HG03175 (cell line): ENCODE data around the gene KIF5C.

Source experiments
- ATAC-seq: cut with Tn5 transposase; IDR thresholded peaks from one replicate; pipeline ENCODE4 v1.9.1; 2021; ENCODE audit warnings: mild to moderate bottlenecking, moderate library complexity; ENCODE audit not compliant: unreplicated experiment

KIF5C gene

DNA sequence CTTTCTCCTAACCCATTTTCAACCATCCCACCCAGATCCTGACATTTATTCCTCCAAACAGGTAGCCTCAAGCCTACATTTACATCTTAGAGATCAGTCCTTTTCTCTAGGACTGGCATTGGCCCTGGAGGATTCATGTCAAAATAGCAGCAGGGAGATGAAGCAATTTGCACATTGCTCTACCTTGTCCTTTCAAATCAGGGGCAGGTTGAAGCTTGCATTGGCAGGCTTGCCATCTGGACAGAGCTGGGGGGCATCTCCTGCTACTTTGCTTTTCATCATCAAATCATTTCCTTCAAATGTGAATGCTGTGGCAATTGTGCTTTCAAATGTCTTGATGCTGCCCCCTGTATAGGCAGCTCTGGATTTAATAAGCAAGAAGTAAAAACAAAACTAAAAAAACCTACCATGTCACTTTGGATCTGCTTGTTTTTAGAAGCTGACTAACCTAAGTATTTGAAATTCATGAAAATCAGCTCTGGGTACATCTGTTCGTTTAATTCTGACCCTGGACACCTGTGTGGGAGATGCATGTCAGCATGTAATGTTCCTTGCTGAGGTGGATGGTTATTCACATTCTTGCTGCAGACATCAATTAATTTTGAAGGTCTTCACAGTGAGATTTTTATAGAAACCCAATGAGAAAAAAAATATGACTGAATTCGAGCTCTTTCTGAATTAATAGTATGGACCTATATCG lies 47.9 kb downstream of the KIF5C start:
- ATAC-seq, result no peak

DNA sequence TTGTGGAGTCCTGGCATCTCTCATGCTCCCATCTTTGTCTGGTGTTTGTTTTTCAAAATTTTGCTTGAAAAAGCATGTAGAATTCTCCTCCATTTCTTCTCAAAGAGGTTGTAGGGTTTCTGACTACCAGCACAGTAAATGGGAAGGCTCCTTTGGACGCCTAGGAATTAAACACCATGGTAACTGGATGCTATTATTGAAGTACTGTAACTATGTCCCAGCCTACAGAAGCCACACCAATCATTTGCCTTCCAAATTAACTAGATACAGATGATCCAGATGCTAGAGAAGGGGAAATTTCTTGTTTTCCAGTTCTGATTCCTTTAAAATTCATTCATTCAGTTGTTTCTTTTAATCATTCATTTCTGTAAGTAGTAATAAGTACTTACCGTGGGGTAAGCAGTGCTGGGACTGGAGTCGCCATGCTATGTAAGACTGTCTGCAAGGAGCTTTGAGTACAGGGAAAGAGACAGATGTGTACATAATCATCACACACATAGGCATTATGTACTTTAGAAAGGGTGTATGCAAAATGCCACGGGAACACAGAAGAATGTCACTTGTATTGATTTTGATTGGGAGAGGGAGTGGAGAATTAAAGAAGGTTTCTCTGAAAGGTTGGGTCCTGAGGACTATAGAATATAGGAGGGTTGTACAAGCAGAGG lies 49.6 kb downstream of the KIF5C start:
- no peak for ATAC-seq

DNA sequence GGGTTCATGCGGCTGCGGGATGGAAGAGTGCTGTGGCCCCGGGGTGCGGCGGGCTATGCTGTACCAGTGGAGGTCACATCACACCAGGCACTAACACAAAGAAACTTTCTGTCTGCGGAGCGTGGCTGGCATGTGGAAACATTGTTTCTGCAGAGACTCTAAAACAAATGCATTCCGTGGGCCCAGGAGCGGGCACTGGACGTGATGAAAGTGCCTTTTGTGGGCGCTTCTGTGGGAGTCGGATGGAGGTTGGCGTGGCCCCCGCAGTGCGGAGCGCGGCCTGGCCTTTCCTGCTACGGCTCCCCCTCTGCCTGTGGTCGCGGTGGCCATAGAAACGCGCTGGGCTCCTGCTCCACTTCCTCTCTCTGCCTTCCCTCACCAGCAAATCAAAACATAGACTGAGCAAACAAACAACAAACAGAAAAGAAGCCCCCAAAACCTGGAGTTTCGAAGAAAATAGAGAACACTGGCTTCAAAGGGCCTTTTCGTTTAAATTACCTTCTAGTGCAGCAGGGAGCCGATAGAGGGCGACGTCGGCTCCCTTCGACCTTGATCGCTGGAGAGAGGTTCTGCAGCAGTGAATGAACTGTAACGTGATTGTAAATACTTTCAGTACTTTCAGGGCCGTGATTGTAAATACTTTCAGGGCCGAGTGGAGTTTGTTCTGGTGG lies 51.4 kb downstream of the KIF5C start:
- peak; percentile 92 for ATAC-seq

DNA sequence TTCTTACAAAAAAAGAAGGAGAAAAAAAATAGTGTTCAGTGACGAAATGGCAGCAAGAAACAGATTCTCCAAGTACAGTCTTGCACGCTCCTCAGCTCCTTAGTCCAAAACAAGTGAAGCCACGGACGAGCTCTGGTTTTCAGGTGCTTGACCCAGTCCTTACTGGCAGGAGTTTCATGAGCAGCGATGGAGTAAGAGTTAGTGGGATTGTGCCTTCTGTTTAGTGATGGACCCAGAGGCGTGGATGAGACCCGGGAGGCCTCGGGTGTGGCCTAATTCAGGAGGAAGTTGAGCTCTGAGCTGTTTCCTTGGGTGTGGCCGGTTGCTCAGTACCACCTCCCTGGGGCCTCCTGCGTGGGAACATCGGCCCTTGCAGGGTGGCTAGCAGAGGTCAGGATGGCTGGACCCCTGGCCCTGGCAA lies 52.0 kb downstream of the KIF5C start:
- peak; percentile 46 for ATAC-seq

DNA sequence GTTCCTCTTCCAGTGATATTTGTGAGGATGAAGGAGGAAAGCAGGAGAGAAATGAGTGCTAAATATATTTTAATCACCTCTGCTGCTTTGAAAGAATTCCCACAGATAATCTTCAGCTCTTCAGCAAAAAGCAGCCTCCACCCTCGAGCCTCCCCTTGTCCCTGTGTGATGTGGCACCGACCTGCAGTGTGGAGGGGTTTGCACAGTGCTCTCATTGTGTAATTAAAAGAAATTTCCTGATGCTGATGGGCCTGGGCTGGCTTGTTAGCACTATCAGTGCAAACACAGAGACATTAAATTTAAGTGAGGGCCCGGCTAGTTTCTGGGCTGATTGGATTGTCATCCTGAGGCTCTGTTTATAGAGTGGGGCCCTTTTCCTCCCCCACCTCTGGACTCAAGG lies 53.4 kb downstream of the KIF5C start:
- no peak for ATAC-seq

DNA sequence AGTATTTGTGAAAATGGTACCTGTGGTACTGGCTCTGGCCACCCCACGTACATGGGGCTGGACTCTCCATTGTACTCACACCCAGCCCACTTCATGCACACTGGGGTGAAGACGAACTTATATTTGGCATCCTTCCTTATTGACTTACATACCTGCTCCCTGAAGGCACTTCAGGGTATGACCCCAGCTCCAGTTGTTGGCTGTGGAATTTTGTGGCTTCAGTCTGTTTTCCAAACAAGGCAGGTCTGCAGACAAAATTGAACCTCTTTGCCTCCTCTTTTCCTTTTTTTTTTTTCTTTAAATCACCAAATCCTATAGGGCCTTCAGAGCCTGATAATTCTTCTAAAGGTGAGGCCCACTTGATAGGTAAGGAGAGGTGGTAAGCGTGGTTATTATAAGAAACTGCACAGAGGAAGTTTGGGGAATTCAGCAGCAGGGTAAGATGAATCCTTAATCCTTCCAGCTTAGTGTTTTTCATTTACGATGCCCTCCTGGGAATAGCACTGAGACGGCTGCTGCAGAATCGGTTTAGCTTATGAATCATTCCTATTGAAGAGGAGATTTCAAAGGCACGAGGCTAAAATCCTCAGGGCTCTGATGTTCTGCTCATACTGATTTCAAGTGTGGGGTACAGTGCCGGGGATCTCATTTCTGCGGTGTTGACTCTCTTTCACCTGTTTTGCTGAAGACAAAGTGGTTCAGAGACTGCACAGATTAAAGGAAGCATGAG lies 55.2 kb downstream of the KIF5C start:
- no peak for ATAC-seq

DNA sequence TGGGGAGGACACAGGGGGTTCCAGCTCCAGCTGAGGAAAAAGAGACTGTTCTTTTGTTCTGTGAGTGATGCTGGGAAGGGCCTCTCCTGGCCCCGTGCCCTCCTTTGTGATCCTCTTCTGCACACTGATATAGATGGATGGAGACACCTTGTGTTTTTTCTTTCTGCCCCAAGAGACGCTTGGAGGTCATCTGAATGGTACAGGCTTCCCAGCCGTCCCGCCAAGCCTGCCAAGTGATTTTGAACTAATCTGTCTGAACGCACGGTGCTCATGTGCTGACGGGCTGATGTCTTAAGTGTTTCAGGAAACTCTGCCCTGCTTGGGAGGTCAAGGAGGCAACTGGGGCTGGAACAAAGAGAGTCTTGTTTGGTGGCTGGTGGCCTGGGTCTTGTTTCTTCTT lies 57.5 kb downstream of the KIF5C start:
- no peak for ATAC-seq

DNA sequence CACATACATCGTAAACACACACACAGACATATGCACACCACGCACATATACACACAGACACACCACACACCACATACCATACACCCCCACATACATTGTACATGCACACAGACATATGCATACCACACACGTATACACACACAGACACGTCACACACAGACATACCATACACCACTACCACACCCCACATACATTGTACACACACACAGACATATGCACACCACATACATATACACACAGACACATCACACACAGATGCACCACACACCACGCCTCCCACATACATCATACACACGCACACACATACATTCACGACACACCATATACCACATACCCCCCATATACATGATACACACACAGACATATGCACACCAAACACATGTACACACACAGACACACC lies 58.4 kb downstream of the KIF5C start:
- no peak for ATAC-seq

DNA sequence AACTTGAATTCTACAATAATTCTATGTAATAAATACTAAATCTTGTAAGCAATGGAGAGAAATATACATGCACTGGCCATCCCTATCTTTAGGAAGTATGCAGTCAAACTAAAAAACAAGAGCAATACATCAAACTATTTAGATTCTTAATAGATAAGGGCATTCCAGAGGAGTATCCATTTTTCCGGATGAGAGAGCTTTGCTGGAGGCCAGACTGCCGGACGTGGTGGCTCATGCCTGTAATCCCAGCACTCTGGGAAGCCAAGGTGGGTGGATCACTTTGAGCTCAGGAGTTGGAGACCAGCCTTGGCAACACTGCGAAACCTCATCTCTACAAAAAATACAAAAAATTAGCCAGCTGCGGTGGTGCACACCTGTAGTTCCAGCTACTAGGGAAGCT lies 60.8 kb downstream of the KIF5C start:
- no peak for ATAC-seq

DNA sequence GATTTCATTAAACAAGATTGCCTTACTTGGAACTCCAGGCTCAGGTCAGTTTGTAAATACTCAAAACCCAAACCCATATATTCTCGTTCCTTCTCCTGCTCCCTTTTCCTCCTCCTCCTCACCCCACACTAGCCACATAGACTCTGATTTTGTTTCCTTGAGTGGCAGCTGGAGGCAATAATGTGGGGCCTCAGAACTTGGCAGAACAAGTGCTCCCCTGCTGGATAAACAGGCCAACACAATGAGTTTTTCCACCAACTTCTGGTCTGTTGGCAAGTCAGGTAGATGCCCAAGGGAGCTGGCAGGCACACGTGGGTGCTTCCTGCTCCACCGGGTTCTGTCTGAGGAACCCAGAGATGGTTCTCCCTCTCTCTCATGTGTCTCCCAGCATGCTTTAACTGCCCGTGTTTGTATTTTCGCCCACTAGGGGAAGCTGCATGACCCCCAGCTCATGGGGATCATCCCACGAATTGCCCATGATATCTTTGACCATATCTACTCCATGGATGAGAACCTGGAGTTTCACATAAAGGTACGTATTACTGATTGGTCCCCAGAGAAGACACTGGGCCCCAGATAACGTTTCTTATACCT lies 61.9 kb downstream of the KIF5C start:
- ATAC-seq, result no peak

DNA sequence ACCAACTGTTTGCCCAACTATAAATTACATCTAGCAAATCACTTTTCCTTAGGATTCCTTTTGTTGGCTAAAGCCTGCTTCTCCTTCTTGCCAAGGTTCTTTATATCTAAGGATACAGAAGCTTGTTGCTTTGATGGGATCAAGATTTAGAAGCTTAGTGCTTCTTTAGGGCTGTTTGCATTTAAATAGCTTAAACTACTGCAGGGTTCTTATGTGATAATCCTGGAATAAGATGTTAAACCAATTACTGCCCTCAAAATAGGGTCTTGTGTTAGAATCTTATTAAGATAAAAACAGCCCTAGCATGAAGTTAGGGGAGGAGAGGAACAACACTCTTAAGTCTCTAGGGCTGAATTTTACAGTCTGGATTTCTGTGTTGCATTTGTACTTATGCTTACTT lies 64.2 kb downstream of the KIF5C start:
- no peak for ATAC-seq

DNA sequence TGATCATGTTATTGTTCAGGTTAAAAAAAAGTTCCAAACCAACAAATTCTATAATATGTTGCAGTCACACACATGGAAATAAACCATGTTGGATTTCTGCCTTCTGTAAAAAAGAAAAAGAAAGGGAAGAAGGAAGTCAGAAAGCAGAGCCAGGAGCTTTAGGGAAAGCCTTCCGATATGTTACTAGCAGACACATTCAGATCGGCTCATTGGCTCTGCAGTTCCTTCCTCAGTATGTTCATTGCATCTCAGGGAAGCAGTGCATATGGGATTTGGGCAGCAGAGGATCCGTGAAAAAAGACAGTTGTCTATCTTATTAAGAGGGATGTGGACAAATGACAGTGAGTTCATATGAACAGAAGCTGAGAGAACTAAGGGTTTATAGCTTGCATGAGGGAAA lies 68.1 kb downstream of the KIF5C start:
- ATAC-seq, result no peak

DNA sequence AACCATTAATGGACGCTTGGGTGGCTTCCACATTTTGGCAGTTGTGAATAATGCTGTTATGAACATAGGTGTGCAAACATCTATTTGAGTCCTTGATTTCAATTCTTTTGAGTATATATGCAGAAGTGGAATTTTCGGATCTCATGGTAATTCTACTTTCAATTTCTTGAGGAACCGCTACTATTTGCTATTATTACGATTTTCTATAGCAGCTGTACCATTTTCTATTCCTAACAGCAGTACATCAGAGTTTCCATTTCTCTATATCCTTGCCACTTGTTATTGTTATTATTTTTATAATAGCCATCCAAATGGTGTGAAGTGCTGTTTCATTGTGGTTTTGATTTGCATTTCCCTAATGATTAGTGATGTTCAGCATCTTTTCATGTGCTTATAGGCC lies 69.5 kb downstream of the KIF5C start:
- ATAC-seq, result no peak

DNA sequence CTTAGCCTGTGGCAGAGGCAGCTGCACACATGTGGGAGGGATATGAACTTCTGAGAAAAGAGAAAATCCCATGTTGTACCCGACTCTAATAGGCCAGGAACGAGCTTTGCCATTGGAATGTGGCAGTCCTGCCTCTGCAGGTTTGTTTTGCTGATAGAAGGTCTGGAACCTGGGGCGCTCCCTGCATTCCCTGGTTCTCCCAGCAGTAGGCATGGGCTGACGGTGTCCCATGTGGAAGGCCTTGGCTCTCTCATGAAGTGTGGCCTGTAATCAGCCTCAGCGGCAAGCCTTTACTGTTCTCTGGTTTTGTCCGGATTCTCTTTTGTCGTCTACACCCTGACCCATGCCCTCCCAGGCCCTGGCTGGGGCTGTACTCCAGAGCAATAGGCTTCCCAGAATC lies 72.3 kb downstream of the KIF5C start:
- no peak for ATAC-seq

DNA sequence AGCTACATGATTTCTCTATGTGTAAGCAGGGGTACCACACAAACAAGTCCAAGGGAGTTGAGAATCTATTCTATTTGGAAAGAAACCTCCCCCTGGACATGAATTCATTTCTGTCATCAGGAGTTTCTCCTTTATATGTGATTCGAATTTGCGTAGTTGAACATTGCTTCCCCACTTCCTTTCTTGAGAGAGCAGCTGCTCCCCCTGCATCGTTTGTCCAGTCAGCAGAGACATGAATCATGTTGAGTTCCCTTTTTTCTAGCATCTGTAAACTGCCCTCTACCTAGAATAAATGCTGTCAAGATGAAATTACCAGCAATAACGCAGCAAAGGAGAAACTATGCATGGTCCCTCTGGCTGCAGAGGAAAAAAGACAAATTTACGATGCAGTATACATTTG lies 73.8 kb downstream of the KIF5C start:
- no peak for ATAC-seq

DNA sequence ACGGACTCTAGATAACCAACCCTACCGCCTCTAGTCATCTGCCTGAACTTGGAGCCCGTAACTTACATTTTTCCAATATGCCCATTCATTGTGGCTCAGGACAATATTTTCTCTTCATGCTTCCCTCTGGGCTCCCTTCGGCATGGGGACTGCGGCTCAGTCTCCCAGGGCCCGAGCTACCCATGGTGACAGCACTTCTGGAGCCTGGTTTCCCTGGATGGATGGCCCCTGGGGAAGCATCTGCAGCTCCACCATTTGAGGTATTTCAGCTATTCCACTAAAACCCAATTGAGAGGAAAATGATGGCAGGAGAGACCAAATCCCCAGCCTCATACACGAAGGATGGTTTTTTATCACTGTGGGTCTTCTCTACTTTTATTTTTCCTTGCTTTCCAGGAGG lies 74.3 kb downstream of the KIF5C start:
- no peak for ATAC-seq

DNA sequence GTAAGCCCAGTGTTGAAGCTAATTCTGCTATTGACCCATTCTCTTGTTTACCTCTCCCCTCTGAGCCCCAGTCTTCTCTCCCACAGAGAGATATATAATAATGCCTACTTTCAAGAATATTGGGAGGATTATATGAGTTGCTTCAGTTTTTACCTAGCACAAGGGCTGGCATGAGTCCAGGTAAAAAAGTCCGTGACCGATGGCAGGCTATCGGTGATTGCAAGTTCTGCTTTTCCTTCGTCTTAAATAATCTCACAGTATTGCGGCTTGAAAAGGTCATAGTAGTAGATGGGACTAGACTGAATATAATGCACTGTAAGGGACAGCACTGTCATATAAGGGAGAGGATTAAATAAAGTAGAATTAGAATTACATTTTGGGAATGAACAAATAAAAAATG lies 77.6 kb downstream of the KIF5C start:
- no peak for ATAC-seq

DNA sequence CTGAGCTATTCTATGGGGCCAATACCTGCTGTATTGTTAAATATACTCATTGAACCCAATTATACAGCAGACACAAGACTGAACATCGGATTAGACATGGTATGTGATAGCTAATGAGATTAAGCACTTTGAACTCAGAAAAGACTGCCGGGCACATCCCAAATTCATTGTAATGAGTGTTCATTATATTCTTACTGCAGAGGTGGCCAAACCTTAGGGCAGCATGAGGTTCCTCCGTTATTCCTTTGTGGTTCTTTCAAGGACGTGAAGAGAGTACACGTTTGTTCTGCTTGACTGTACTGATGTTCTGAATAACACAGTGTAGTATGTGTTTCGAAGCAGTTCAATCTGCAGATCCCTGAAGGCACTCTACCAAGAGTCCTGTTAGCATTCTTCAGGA lies 78.4 kb downstream of the KIF5C start:
- no peak for ATAC-seq

DNA sequence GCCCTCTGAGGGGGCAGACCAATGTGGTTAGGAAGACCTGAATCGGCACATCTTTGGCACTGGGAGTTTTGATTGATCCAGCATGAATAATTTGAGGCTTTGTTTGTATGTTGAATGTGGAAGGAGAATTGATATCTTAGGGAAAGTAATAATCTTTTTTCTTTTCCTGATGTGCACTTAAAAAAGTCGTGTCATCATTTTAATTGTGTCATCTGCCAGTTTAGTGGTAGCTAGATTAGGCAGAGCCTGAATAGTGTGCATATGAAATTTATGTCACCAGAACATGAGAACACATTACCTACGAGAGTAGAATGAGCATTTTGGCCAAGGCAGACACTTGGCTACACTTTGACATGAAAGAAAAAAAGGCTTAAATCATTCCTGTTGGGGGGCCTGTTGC lies 79.5 kb downstream of the KIF5C start:
- ATAC-seq, result no peak

DNA sequence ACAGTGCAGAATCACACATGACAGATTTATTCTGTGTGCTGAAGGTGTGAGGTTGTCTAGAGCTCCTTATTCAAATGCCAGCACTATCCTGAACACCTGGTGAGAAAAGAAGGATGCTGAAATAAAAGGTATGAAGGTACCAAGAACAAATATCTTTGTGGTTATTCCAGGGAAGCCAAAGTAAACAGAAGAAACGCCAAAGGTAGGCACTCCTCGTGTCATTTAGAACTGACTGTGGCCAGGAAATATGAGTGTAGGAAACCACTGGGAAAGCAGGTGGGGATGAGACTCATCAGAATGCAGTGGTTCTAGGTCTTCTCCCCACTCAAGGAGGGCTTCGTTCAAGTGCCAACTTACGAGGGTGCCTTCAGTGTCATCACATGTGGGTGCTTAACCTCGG lies 80.8 kb downstream of the KIF5C start:
- no peak for ATAC-seq

DNA sequence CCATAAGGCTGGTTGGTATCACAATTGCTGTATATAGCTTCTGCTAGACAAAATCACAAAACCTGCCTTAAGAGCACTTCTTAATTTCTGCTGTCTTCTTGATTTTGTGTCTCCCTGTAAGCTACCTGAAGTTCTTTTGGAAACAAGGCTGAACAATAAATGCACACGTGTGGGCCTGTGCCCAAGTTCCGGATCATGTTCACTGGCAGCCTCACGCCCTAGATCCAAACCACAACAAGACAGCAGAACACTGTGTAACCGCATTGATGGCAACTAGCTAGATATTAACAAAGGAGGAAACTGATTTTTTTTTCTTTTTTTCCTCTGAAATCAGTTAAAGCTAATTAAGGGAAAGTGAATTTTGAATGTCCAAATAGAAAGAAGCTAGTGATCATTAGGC lies 82.0 kb downstream of the KIF5C start:
- ATAC-seq, result no peak
